GM10847 (cell line): ENCODE results near the gene TRIM41.

ENCODE experiments used
- POLR2A ChIP-seq: IDR thresholded peaks from 2 replicates; pipeline ENCODE4 v1.6.1; 2011; ENCODE audit not compliant: insufficient read length; ENCODE audit errors: extremely low read depth

TRIM41 gene

GRCh38 chr5:181219262-181220177 is 3.6 kb upstream of the TRIM41 start:
- no peak for TF ChIP-seq POLR2A

- no peak for TF ChIP-seq POLR2A
These were observed 2.9 kb upstream of the TRIM41 start for GRCh38 chr5:181220178-181220515.

GRCh38 chr5:181221105-181221791 is 1.8 kb upstream of the TRIM41 start:
- TF ChIP-seq POLR2A: no peak

- TF ChIP-seq POLR2A: no peak
These were observed 1.1 kb upstream of the TRIM41 start for GRCh38 chr5:181221792-181222629.

- no peak for TF ChIP-seq POLR2A
These were observed 437 bp upstream of the TRIM41 start for GRCh38 chr5:181222630-181223057.

- TF ChIP-seq POLR2A: peak; percentile 51
These were observed 778 bp downstream of the TRIM41 start for GRCh38 chr5:181223729-181224389.

- TF ChIP-seq POLR2A: no peak
These were observed 1.5 kb downstream of the TRIM41 start for GRCh38 chr5:181224390-181225229.

- no peak for TF ChIP-seq POLR2A
These were observed 6.9 kb downstream of the TRIM41 start for GRCh38 chr5:181229996-181230395.

- no peak for TF ChIP-seq POLR2A
These were observed 7.5 kb downstream of the TRIM41 start for GRCh38 chr5:181230551-181230950.

- no peak for TF ChIP-seq POLR2A
These were observed 8.4 kb downstream of the TRIM41 start for GRCh38 chr5:181231432-181231831.

GRCh38 chr5:181232593-181232992 is 9.5 kb downstream of the TRIM41 start:
- no peak for TF ChIP-seq POLR2A

GRCh38 chr5:181233088-181233800 is 10.2 kb downstream of the TRIM41 start:
- TF ChIP-seq POLR2A: no peak

GRCh38 chr5:181233801-181234454 is 10.8 kb downstream of the TRIM41 start:
- no peak for TF ChIP-seq POLR2A
